GM13976 (cell line): ENCODE measurements around the gene BMP10.

ENCODE experiments used
- DNase-seq: peaks from one replicate; pipeline ENCODE4 v3.0.0; 2012; ENCODE audit warnings: low spot score
- in situ Hi-C: fragments of 300-500 bp; cut with MboI; formaldehyde crosslinking; loops from one replicate; pipeline ENCODE4 v1.12.0; 2022; ENCODE audit warnings: low sequenced_read_pairs, mixed read lengths, inconsistent platforms; ENCODE audit not compliant: unreplicated experiment
- TF ChIP-seq, protein P1 (sequence below): IDR thresholded peaks from 2 replicates; pipeline ENCODE4 v1.5.1; 2012; ENCODE audit warnings: borderline replicate concordance, mild to moderate bottlenecking; ENCODE audit not compliant: insufficient read depth; ENCODE audit errors: extremely low read depth, missing control alignments, control extremely low read depth

Gene BMP10, protein sequence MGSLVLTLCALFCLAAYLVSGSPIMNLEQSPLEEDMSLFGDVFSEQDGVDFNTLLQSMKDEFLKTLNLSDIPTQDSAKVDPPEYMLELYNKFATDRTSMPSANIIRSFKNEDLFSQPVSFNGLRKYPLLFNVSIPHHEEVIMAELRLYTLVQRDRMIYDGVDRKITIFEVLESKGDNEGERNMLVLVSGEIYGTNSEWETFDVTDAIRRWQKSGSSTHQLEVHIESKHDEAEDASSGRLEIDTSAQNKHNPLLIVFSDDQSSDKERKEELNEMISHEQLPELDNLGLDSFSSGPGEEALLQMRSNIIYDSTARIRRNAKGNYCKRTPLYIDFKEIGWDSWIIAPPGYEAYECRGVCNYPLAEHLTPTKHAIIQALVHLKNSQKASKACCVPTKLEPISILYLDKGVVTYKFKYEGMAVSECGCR

DNA sequence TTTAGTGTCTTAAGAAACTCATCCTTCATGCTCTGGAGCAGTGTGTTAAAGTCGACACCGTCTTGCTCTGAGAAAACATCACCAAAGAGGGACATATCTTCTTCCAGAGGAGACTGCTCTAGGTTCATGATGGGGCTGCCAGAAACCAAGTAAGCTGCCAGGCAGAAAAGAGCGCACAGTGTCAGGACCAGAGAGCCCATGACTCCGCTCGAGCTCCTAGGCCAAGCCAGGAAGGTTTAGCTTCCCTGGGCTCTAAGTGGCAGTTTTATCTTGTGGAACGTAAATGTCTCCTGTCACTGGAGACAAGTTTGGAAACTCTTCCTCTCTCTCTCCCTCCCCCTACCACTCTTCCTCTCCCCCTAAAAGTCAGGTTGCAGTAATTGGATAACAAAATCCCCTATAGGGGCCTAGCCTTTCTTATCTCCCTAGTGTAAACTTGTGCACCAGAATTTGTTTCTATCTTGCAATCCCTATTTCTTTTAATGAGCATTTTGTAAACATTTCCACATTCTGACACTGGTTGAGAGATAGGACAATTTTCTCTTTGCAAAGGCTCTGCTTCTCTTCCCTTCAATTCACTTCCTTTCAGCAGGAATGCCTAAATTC lies at the start of gene BMP10:
TSS of gene BMP10 (minus strand) at position 239 of the 606 bp plus-strand sequence. CDS start at position 200, 39 bp downstream.
- no peak for DNase-seq
- in situ Hi-C loops = no loop called here
- TF ChIP-seq, protein P1, sequence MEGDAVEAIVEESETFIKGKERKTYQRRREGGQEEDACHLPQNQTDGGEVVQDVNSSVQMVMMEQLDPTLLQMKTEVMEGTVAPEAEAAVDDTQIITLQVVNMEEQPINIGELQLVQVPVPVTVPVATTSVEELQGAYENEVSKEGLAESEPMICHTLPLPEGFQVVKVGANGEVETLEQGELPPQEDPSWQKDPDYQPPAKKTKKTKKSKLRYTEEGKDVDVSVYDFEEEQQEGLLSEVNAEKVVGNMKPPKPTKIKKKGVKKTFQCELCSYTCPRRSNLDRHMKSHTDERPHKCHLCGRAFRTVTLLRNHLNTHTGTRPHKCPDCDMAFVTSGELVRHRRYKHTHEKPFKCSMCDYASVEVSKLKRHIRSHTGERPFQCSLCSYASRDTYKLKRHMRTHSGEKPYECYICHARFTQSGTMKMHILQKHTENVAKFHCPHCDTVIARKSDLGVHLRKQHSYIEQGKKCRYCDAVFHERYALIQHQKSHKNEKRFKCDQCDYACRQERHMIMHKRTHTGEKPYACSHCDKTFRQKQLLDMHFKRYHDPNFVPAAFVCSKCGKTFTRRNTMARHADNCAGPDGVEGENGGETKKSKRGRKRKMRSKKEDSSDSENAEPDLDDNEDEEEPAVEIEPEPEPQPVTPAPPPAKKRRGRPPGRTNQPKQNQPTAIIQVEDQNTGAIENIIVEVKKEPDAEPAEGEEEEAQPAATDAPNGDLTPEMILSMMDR = no peak

DNA sequence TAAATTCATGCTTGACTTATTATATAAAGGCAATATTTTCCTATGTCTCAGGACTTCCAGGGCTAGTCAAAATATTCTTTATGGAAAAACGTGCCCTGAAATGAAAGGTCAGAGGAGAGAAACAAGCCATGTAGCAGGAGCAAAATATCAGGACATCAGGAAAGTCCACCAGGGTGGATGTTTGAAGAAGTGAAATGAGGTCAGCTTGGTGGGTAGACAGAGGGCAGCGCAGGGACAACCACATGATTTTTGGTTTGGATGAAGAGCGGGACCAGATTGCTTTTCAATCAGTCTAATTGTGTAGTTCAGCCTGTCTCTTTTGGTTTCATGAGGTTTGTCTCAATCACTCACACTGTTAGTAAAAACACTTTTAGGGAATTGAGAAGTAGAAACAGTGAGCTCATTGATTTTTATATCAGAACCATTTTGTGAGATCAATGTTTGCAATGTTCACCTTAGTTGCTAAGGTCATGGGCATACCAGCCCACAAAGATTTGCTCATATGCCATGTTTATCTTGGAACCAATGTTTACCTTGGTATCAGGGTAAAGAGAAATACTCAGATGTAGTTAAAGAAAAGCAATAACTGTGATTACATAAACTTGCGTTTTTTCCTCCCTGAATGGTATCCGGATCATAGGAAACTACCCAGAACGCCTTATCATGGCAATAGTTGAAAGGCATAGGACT lies 49.4 kb upstream of the BMP10 start:
- in situ Hi-C loops = loop anchor here (25.0 kb wide), 1 partner anchor 183 kb away; the partner anchor contains the start of gene ARHGAP25
- TF ChIP-seq, protein P1 = no peak
- DNase-seq = no peak

DNA sequence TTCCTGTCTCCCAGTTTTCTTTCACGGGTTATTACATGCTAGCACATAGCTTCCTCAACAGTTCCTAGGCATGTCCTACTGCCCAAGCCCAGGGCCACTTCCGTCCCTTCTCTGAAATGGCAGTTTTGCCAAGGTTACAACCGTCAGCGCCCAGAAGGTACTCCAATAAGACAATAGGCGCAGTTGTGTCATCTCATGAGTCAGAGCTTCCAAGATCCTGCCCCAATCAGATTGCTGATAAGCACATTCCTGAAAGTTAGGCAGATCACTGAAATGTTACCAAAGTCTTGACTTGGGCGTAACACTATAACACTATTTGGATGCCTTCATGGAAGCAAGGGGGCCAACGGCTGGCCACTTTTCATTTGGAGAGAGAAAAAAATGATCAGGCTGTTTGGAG lies 47.3 kb upstream of the BMP10 start:
- no peak for DNase-seq
- in situ Hi-C loops = loop anchor here (10.0 to 25.0 kb wide), 2 partner anchors 181 to 444 kb away; partner anchors contain the start of gene ARHGAP25
- TF ChIP-seq, protein P1 = no peak

DNA sequence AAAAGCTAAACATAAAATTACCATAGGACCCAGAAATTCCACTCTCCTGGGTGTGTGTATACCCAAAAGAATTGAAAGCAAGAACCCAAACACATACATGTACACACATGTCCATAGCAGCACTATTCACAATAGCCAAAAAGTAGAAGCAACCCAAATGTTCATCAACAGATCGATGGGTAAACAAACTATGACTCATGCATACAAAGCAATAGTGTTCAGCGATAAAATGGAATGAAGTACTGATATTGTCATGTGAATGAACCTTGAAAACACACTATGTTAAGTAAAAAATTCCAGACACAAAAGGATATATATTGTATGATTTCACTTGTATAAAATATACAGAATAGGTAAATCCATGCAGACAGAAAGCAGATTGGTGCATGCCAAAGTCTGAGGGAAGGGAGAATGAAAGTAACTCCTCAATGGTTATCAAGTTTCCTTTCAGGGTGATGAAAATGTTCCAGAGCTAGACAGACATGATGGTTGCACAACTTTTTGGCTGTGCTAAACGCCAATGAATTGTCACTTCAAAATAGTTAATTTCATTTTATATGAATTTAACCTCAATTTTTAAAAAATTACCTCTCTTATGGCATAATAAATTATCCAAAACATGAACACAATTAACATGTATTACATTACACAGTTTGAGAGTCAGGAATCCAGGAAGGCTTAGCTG lies 46.0 kb upstream of the BMP10 start:
- in situ Hi-C loops = loop anchor here (10.0 to 25.0 kb wide), 2 partner anchors 180 to 442 kb away; partner anchors contain the start of gene ARHGAP25
- TF ChIP-seq, protein P1 = no peak
- no peak for DNase-seq

DNA sequence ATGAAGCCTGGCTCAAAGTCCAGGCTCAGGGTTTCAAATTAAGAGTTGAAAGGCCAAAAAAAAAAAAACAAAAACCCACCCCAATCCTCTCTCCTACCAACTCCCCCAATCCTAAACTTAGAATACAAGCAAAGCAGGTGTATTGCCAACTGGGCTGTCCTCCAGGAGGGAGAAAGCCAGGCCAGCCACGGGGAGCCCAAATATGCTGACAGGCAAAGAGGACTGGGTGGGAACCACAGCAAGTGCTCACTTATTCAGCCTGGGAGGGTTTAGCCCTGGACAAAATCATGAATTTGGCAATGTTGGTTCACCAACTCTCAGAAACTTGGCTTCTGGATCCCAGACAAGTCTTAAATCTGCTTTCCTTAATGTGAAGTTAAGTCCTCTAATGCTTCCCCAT lies 45.0 kb upstream of the BMP10 start:
- no peak for DNase-seq
- TF ChIP-seq, protein P1 = no peak
- in situ Hi-C loops = loop anchor here (10.0 to 25.0 kb wide), 2 partner anchors 179 to 441 kb away; partner anchors contain the start of gene ARHGAP25
